Measurements from ENCODE around the gene TOX3. TPM values are rescaled to one million over a fixed set of nuclear protein-coding genes. Genes with fewer than 3 reads are reported as not detected.

TOX3 gene
- total and polyA plus RNA-seq, 2 of the 8 experiments (the other 6 are each of a cell fraction or from before 2014, with no cell fraction given): 16.7 to 31.2 TPM

DNA sequence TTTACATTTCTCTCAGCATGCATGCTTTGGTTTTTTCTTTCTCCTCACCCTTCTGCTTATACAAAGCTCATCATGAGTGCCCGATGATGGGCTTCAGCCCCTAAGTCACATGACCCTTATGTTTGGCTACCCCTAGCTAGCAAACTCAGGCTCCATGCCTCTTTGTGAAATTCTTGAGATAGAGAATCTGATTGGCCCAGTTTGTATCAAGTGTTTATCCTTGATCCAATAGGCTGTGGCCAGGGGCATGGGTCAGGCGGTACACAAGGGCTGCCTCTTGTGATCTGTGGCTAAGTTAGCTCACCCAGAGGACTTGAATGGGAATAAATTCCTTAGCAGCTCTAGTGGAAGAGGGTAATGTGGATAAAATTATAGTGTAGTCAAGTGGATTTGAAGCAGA lies 11.5 kb upstream of the TOX3 start (continued):
- no peak for TF ChIP-seq NANOG (IDR thresholded peaks at IDR 0.05; ENCODE audit: insufficient read depth, low read depth, low read length, poor library complexity, severe bottlenecking)
- TF ChIP-seq GABPA (IDR thresholded peaks at IDR 0.05; ENCODE audit: borderline replicate concordance, insufficient read depth, low read length): no peak
- TF ChIP-seq YY1 (IDR thresholded peaks at IDR 0.05; ENCODE audit: low read depth, low read length): no peak
- TF ChIP-seq ASH2L (IDR thresholded peaks at IDR 0.05; ENCODE audit: low read length): no peak

Data from H1 (cell line).